DOHH2 (cell line): ENCODE measurements around the gene HSH2D.
A peak's percentile ranks its signal among the peaks of the same experiment; 100 is the strongest.

Experiments
- H3F3A ChIP-seq: fragments of 200-600 bp; sonication (generic), shearing (Covaris generic); 2 replicates; pipeline ENCODE4 v1.6.0; 2016; ENCODE audit warnings: antibody characterized with exemption, mild to moderate bottlenecking; ENCODE audit not compliant: control insufficient read depth, insufficient read depth
- H3K27ac ChIP-seq: fragments of 200-600 bp; sonication (generic); 2 replicates; pipeline ENCODE4 v1.5.1; 2014; ENCODE audit warnings: low read depth, mild to moderate bottlenecking, low read length, moderate library complexity
- H3K27me3 ChIP-seq: fragments of 200-600 bp; sonication (generic); 2 replicates; pipeline ENCODE4 v1.6.1; 2014; ENCODE audit warnings: mild to moderate bottlenecking, low read length, mixed read lengths; ENCODE audit not compliant: control insufficient read depth
- H3K36me3 ChIP-seq: fragments of 200-600 bp; sonication (generic); 2 replicates; pipeline ENCODE4 v1.6.1; 2014; ENCODE audit warnings: mild to moderate bottlenecking, low read length, moderate library complexity, mixed read lengths; ENCODE audit not compliant: control insufficient read depth
- H3K4me1 ChIP-seq: fragments of 200-600 bp; sonication (generic); 2 replicates; pipeline ENCODE4 v1.6.1; 2014; ENCODE audit warnings: mild to moderate bottlenecking, low read length, mixed read lengths; ENCODE audit not compliant: control insufficient read depth
- H3K4me2 ChIP-seq: fragments of 200-600 bp; sonication (generic); 2 replicates; pipeline ENCODE4 v1.6.0; 2014; ENCODE audit warnings: mild to moderate bottlenecking, low read length, moderate library complexity
- H3K4me3 ChIP-seq: fragments of 200-600 bp; sonication (generic); 2 replicates; pipeline ENCODE4 v1.5.1; 2014; ENCODE audit warnings: mild to moderate bottlenecking, low read length, mixed read lengths
- H3K79me2 ChIP-seq: fragments of 200-600 bp; sonication (generic); 2 replicates; pipeline ENCODE4 v1.6.1; 2014; ENCODE audit warnings: mild to moderate bottlenecking, low read length, mixed read lengths; ENCODE audit not compliant: control insufficient read depth
- H3K9me2 ChIP-seq: fragments of 200-600 bp; sonication (generic); replicated peaks from 2 replicates; pipeline ENCODE4 v1.6.1; 2014; ENCODE audit warnings: mild to moderate bottlenecking, low read length, mixed read lengths; ENCODE audit not compliant: control insufficient read depth
- H3K9me3 ChIP-seq: fragments of 200-600 bp; sonication (generic); 2 replicates; pipeline ENCODE4 v1.6.1; 2014; ENCODE audit warnings: antibody characterized with exemption, low read length, mixed read lengths; ENCODE audit not compliant: control insufficient read depth, insufficient read depth
- H4K20me1 ChIP-seq: fragments of 200-600 bp; sonication (generic); 2 replicates; pipeline ENCODE4 v1.6.0; 2014; ENCODE audit warnings: low read depth, mild to moderate bottlenecking, antibody characterized with exemption, low read length, moderate library complexity; ENCODE audit not compliant: control insufficient read depth, insufficient read depth
- CTCF ChIP-seq: fragments of 200-600 bp; sonication (generic); IDR thresholded peaks from one replicate; pipeline ENCODE4 v1.5.1; 2014; ENCODE audit warnings: antibody characterized with exemption, mild to moderate bottlenecking, low read depth, low read length; ENCODE audit not compliant: poor library complexity, severe bottlenecking
- EZH2phosphoT487 ChIP-seq: fragments of 200-600 bp; sonication (generic); IDR thresholded peaks from 2 replicates; pipeline ENCODE4 v1.6.1; 2017; ENCODE audit warnings: borderline replicate concordance, mild to moderate bottlenecking, antibody characterized with exemption, low read length, moderate library complexity, mixed read lengths

HSH2D gene

DNA sequence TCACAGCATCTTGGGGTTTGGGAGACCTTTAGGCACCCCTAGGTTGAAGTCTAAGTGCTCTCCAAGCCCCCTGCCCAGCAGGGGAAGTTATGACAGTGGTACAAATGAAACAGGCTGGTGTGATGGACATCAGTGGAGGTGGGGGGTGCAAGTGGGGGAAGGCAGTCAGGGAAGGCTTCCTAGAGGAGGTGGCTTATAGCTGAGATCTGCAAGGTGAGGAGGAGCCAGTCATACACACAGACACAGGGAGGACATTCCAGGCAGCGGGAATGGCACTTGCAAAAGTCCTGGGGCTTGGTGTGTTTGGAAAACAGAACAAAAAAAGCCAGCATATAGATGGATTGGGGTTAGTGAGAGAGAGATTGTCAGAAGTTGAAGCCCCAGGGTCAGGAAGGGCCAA is 11.6 kb downstream of the HSH2D start:
- Histone ChIP-seq H3K9me3 (peaks cover 3% of the 10 kb centered on the region; the same call in 1 of the 2 replicates), H3K4me1 (peaks cover 46% of the 10 kb centered on the region), H3F3A (peaks cover 18% of the 10 kb centered on the region), H4K20me1 (peaks cover 25% of the 10 kb centered on the region), H3K36me3 (peaks cover 78% of the 10 kb centered on the region), H3K27me3 (no peaks in the 10 kb centered on the region), H3K27ac (peak overlapping the region; percentile 26), H3K79me2 (peaks cover 19% of the 10 kb centered on the region), H3K4me3 (peak overlapping the region; percentile 5; the same call in 1 of the 2 replicates), H3K4me2 (peak overlapping the region; percentile 32), H3K9me2 (no peaks in the 10 kb centered on the region)
- TF ChIP-seq EZH2phosphoT487 (no peak), CTCF (no peak)

DNA sequence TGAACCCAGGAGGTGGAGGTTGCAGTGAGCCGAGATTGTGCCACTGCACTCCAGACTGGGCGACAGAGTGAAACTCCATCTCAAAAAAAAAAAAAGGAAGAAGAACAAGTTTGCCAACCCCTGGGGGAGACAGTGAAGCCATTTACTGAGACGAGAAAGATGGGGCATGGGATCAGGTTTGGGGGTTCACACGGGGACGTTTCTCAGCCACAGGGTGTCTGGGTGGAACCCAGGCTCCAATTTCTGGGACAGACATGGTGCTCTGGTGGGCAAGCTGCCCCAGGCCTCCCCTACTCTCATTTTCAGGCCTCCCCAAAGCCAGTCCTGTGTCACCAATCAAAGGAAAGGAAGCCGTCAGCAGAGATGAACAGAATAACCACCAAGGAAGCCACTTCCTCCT is 13.4 kb downstream of the HSH2D start:
- no peak overlapping the region for H3K4me2 ChIP-seq
- no peak overlapping the region for H3K27ac ChIP-seq
- peaks cover 40% of the 10 kb centered on the region for H3K4me1 ChIP-seq
- no peaks in the 10 kb centered on the region for H3K27me3 ChIP-seq
- H3K9me2 ChIP-seq = no peaks in the 10 kb centered on the region
- TF ChIP-seq CTCF = no peak
- no peak for TF ChIP-seq EZH2phosphoT487
- H3K4me3 ChIP-seq = no peak overlapping the region
- peaks cover 25% of the 10 kb centered on the region for H4K20me1 ChIP-seq
- peaks cover 61% of the 10 kb centered on the region for H3K36me3 ChIP-seq
- peaks cover 6% of the 10 kb centered on the region; the same call in 1 of the 2 replicates for H3K79me2 ChIP-seq
- H3K9me3 ChIP-seq = peaks cover 3% of the 10 kb centered on the region; the same call in 1 of the 2 replicates
- peaks cover 18% of the 10 kb centered on the region for H3F3A ChIP-seq

- H3K9me3 ChIP-seq = peaks cover 3% of the 10 kb centered on the region; the same call in 1 of the 2 replicates
- no peak overlapping the region for H3K4me3 ChIP-seq
- H3K4me2 ChIP-seq = no peak overlapping the region
- H3K79me2 ChIP-seq = peaks cover 5% of the 10 kb centered on the region; the same call in 1 of the 2 replicates
- no peaks in the 10 kb centered on the region for H3K9me2 ChIP-seq
- H3F3A ChIP-seq = peaks cover 18% of the 10 kb centered on the region
- no peak overlapping the region for H3K27ac ChIP-seq
- TF ChIP-seq EZH2phosphoT487 = no peak
- TF ChIP-seq CTCF = no peak
- H3K4me1 ChIP-seq = peaks cover 37% of the 10 kb centered on the region
- peaks cover 56% of the 10 kb centered on the region for H3K36me3 ChIP-seq
- no peaks in the 10 kb centered on the region for H3K27me3 ChIP-seq
- peaks cover 25% of the 10 kb centered on the region for H4K20me1 ChIP-seq
Measured at GRCh38 chr19:16157601-16158000, 14.1 kb downstream of the HSH2D start.

DNA sequence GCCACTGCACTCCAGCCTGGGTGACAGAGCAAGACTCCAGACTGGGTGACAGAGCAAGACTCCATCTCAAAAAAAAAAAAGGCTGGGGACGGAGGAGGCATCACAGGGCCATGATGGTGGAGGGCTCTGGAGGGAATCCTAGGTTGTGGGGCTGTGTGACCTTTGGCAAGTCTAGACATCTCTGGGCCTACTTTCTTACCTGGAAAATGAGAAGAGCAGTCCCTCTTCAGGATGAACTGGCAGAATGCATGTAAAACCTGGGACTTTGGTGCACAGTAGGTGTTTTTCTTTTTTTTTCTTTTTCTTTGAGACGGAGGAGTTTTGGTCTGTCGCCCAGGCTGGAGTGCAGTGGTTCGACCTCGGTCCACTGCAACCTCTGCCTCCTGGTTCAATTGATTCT is 16.2 kb downstream of the HSH2D start:
- Histone ChIP-seq H3K36me3 (peaks cover 35% of the 10 kb centered on the region), H3K9me3 (no peaks in the 10 kb centered on the region), H3K79me2 (no peaks in the 10 kb centered on the region; the same call in 1 of the 2 replicates), H3K27me3 (no peaks in the 10 kb centered on the region), H3K4me3 (no peak overlapping the region), H3F3A (peaks cover 18% of the 10 kb centered on the region), H4K20me1 (0 out of 2 replicates have a peak, but pooled peaks cover 6% of the 10 kb centered on the region), H3K9me2 (no peaks in the 10 kb centered on the region), H3K27ac (no peak overlapping the region), H3K4me1 (peaks cover 17% of the 10 kb centered on the region), H3K4me2 (no peak overlapping the region)
- no peak for TF ChIP-seq EZH2phosphoT487
- no peak for TF ChIP-seq CTCF
